Measurements from ENCODE around the gene ASH1L. TPM values are rescaled to one million over a fixed set of nuclear protein-coding genes. Genes with fewer than 3 reads are reported as not detected.

The ASH1L gene
- total RNA-seq, 4 donors from 2014 or later: 63.3 to 75.6 (median 67.7) TPM

- Histone ChIP-seq H3K36me3 (peaks cover 0 to 15% (median 6%) of the 10 kb centered on the region in 4 donors), H3K4me1 (peaks cover 13 to 30% (median 20%) of the 10 kb centered on the region in 4 donors), H3K9me3 (no peaks in the 10 kb centered on the region), H3K4me3 (no peak overlapping the region), H3K27ac (replicated peaks in 1 of 4) (no peak overlapping the region), H3K27me3 (no peaks in the 10 kb centered on the region)
- TF ChIP-seq POLR2A (IDR thresholded peaks at IDR 0.05; ENCODE audit: low read depth) (no peak), CTCF (IDR thresholded peaks at IDR 0.05) (no peak), POLR2AphosphoS5 (IDR thresholded peaks at IDR 0.05) (no peak), EP300 (IDR thresholded peaks at IDR 0.05) (no peak)
- no peak for DNase-seq (ENCODE audit: extremely low spot score)
- 75% methylated on average over 5 of the region's 5 CpGs for WGBS
- intact Hi-C loops (cut with DNase I): no loop called here
These were observed 98.5 kb downstream of the ASH1L start for GRCh38 chr1:155463865-155464650.

- peaks cover 3 to 17% (median 16%) of the 10 kb centered on the region in 4 donors for H3K4me1 ChIP-seq
- TF ChIP-seq CTCF (IDR thresholded peaks at IDR 0.05) (no peak), POLR2AphosphoS5 (IDR thresholded peaks at IDR 0.05) (no peak), EP300 (IDR thresholded peaks at IDR 0.05) (no peak), POLR2A (IDR thresholded peaks at IDR 0.05; ENCODE audit: low read depth) (no peak)
- 93% methylated on average over 4 of the region's 4 CpGs for WGBS
- intact Hi-C loops (cut with DNase I): no loop called here
- no peak overlapping the region for H3K27ac ChIP-seq (replicated peaks in 1 of 4)
- H3K27me3 ChIP-seq: no peaks in the 10 kb centered on the region
- peaks cover 0 to 28% (median 10%) of the 10 kb centered on the region in 4 donors for H3K36me3 ChIP-seq
- no peaks in the 10 kb centered on the region for H3K9me3 ChIP-seq
- no peak overlapping the region for H3K4me3 ChIP-seq
- no peak for DNase-seq (ENCODE audit: extremely low spot score)
These were observed 104.5 kb downstream of the ASH1L start for GRCh38 chr1:155458111-155458510.

- DNase-seq (ENCODE audit: extremely low spot score): no peak
- Histone ChIP-seq H3K27ac (replicated peaks in 1 of 4) (no peak overlapping the region), H3K9me3 (no peaks in the 10 kb centered on the region), H3K36me3 (peaks cover 4 to 33% (median 9%) of the 10 kb centered on the region in 4 donors), H3K27me3 (no peaks in the 10 kb centered on the region), H3K4me1 (peaks cover 3 to 17% (median 16%) of the 10 kb centered on the region in 4 donors), H3K4me3 (no peak overlapping the region)
- TF ChIP-seq EP300 (IDR thresholded peaks at IDR 0.05): no peak
- no peak for TF ChIP-seq POLR2AphosphoS5 (IDR thresholded peaks at IDR 0.05)
- TF ChIP-seq CTCF (IDR thresholded peaks at IDR 0.05): no peak
- TF ChIP-seq POLR2A (IDR thresholded peaks at IDR 0.05; ENCODE audit: low read depth): no peak
- 91% methylated on average over 2 of the region's 2 CpGs for WGBS
- intact Hi-C loops (cut with DNase I): no loop called here
These were observed 105.3 kb downstream of the ASH1L start for GRCh38 chr1:155457266-155457665.

GRCh38 chr1:155455588-155456195, 106.9 kb downstream of the ASH1L start:
- intact Hi-C loops (cut with DNase I): no loop called here
- Histone ChIP-seq H3K27me3 (no peaks in the 10 kb centered on the region), H3K36me3 (peaks cover 7 to 43% (median 14%) of the 10 kb centered on the region in 4 donors), H3K9me3 (no peaks in the 10 kb centered on the region), H3K27ac (replicated peaks in 1 of 4) (no peak overlapping the region), H3K4me1 (peaks cover 3 to 17% (median 16%) of the 10 kb centered on the region in 4 donors), H3K4me3 (no peak overlapping the region)
- no peak for TF ChIP-seq EP300 (IDR thresholded peaks at IDR 0.05)
- no peak for TF ChIP-seq POLR2A (IDR thresholded peaks at IDR 0.05; ENCODE audit: low read depth)
- no peak for TF ChIP-seq CTCF (IDR thresholded peaks at IDR 0.05)
- TF ChIP-seq POLR2AphosphoS5 (IDR thresholded peaks at IDR 0.05): no peak
- WGBS: 30% methylated on average over 1 of the region's 1 CpG
- DNase-seq (ENCODE audit: extremely low spot score): no peak
